PC-3 (cell line): ENCODE measurements around the gene FOXB1.

Source experiments
- EZH2 ChIP-seq: fragments of 300-600 bp; sonication (generic); IDR thresholded peaks from one replicate; pipeline ENCODE4 v1.6.1; 2017; ENCODE audit warnings: antibody characterized with exemption, mild to moderate bottlenecking, low read length; ENCODE audit not compliant: unreplicated experiment
- TF ChIP-seq, protein P1 (sequence below): fragments of 300-600 bp; sonication (generic); conservative IDR thresholded peaks from 2 replicates; pipeline ENCODE4 v1.5.1; 2017; ENCODE audit warnings: antibody characterized with exemption, low read depth, mild to moderate bottlenecking, low read length

GRCh38 chr15:60047701-60048100 is 43.6 kb downstream of the FOXB1 start:
- TF ChIP-seq, protein P1, sequence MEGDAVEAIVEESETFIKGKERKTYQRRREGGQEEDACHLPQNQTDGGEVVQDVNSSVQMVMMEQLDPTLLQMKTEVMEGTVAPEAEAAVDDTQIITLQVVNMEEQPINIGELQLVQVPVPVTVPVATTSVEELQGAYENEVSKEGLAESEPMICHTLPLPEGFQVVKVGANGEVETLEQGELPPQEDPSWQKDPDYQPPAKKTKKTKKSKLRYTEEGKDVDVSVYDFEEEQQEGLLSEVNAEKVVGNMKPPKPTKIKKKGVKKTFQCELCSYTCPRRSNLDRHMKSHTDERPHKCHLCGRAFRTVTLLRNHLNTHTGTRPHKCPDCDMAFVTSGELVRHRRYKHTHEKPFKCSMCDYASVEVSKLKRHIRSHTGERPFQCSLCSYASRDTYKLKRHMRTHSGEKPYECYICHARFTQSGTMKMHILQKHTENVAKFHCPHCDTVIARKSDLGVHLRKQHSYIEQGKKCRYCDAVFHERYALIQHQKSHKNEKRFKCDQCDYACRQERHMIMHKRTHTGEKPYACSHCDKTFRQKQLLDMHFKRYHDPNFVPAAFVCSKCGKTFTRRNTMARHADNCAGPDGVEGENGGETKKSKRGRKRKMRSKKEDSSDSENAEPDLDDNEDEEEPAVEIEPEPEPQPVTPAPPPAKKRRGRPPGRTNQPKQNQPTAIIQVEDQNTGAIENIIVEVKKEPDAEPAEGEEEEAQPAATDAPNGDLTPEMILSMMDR, result no peak
- TF ChIP-seq EZH2, result no peak
